MM.1S (cell line): ENCODE results near the gene PADI4.

Experiments
- CTCF ChIP-seq: fragments of 300-600 bp; sonication (generic); IDR thresholded peaks from 2 replicates; pipeline ENCODE4 v1.5.1; 2016; ENCODE audit warnings: antibody characterized with exemption, low read length, mixed read lengths
- EZH2 ChIP-seq: fragments of 300-600 bp; sonication (generic); optimal IDR thresholded peaks from 2 replicates; pipeline ENCODE3; 2017; ENCODE audit warnings: low read depth, mild to moderate bottlenecking, antibody characterized with exemption, low read length, mixed read lengths
- EZH2phosphoT487 ChIP-seq: fragments of 300-600 bp; sonication (generic); IDR thresholded peaks from 2 replicates; pipeline ENCODE4 v1.6.1; 2018; ENCODE audit warnings: antibody characterized with exemption, low read length

- TF ChIP-seq CTCF, result no peak
- no peak for TF ChIP-seq EZH2
- TF ChIP-seq EZH2phosphoT487, result no peak
Observed at GRCh38 chr1:17377325-17377953, 69.4 kb downstream of the PADI4 start.
